IMR-90 (cell line): ENCODE data around the gene KLF13. TPM values are rescaled to one million over a fixed set of nuclear protein-coding genes. Genes with fewer than 3 reads are reported as not detected.

Experiments
- ATAC-seq: fragments of 200-7000 bp; cut with Tn5 transposase; 2 replicates; pipeline ENCODE4 v1.9.1; 2020; ENCODE audit warnings: low read depth, mild to moderate bottlenecking, moderate library complexity
- BruUV-seq: library from RNA; stranded (reverse); fragments of 400-500 nt; replicated peaks from 2 replicates; lab custom pipeline; 2021; lab: Mats Ljungman, UMichigan
- CTCF ChIA-PET: fragments of 300-600 bp; formaldehyde crosslinking; extraction: SDS; loops from one replicate; lab custom pipeline; 2021; ENCODE audit warnings: antibody characterized with exemption; lab: Yijun Ruan, JAX
- POLR2A ChIA-PET: fragments of 300-600 bp; sonication (Branson Sonifier 250); formaldehyde crosslinking; loops from one replicate; lab custom pipeline; 2022; ENCODE audit warnings: antibody characterized with exemption; ENCODE audit not compliant: unreplicated experiment; lab: Charles Lee
- DNase-seq: peaks from one replicate; pipeline ENCODE4 v3.0.0; 2013
- H2AFZ ChIP-seq: replicated peaks from 2 replicates; pipeline ENCODE3; 2013; ENCODE audit warnings: low read length, mild to moderate bottlenecking; ENCODE audit not compliant: poor library complexity
- H2AK5ac ChIP-seq: 2 replicates; pipeline ENCODE4 v1.6.1; 2013; ENCODE audit warnings: low read depth, low read length, inconsistent platforms
- H2AK9ac ChIP-seq: replicated peaks from 2 replicates; pipeline ENCODE3; 2013; ENCODE audit warnings: mild to moderate bottlenecking, low read depth, low read length, moderate library complexity; ENCODE audit not compliant: poor library complexity
- H2BK120ac ChIP-seq: 2 replicates; pipeline ENCODE4 v1.6.1; 2013; ENCODE audit warnings: low read depth, low read length, inconsistent platforms
- H2BK15ac ChIP-seq: 3 replicates; pipeline ENCODE4 v1.6.1; 2013; ENCODE audit warnings: low read depth, low read length, inconsistent platforms
- H2BK20ac ChIP-seq: 2 replicates; pipeline ENCODE4 v1.6.1; 2013; ENCODE audit warnings: low read depth, mild to moderate bottlenecking, inconsistent platforms, low read length, moderate library complexity
- H2BK5ac ChIP-seq: 2 replicates; pipeline ENCODE4 v1.6.1; 2013; ENCODE audit warnings: mild to moderate bottlenecking, low read depth, low read length, inconsistent platforms; ENCODE audit not compliant: poor library complexity, severe bottlenecking
- H3K14ac ChIP-seq: replicated peaks from 2 replicates; pipeline ENCODE4 v1.6.1; 2013; ENCODE audit warnings: low read depth, low read length, inconsistent platforms
- H3K18ac ChIP-seq: 2 replicates; pipeline ENCODE4 v1.6.1; 2013; ENCODE audit warnings: low read depth, low read length, control low read depth
- H3K23ac ChIP-seq: 2 replicates; pipeline ENCODE4 v1.6.1; 2013; ENCODE audit warnings: low read depth, low read length, inconsistent platforms
- H3K27ac ChIP-seq: 2 replicates; pipeline ENCODE4 v1.5.1; 2013; ENCODE audit warnings: mild to moderate bottlenecking, control low read depth, low read length; ENCODE audit not compliant: insufficient read depth
- H3K27me3 ChIP-seq: 2 replicates; pipeline ENCODE4 v1.6.1; 2013; ENCODE audit warnings: low read length; ENCODE audit not compliant: control insufficient read depth, insufficient read depth
- H3K36me3 ChIP-seq: 2 replicates; pipeline ENCODE4 v1.6.1; 2013; ENCODE audit warnings: low read length, mixed read lengths; ENCODE audit not compliant: control insufficient read depth, insufficient read depth
- H3K4ac ChIP-seq: 2 replicates; pipeline ENCODE4 v1.6.1; 2013; ENCODE audit warnings: low read depth, low read length, inconsistent platforms
- H3K4me1 ChIP-seq: 2 replicates; pipeline ENCODE4 v1.6.1; 2013; ENCODE audit warnings: low read length, mixed read lengths; ENCODE audit not compliant: control insufficient read depth, insufficient read depth
- H3K4me2 ChIP-seq: 2 replicates; pipeline ENCODE4 v1.6.1; 2013; ENCODE audit warnings: low read depth, mild to moderate bottlenecking, control low read depth, low read length, moderate library complexity
- H3K4me3 ChIP-seq: 2 replicates; pipeline ENCODE4 v1.5.1; 2013; ENCODE audit warnings: low read depth, mild to moderate bottlenecking, control low read depth, low read length, moderate library complexity; ENCODE audit not compliant: insufficient read depth
- H3K56ac ChIP-seq: 2 replicates; pipeline ENCODE4 v1.6.1; 2013; ENCODE audit warnings: low read length, inconsistent platforms; ENCODE audit not compliant: insufficient read depth; ENCODE audit errors: extremely low read depth
- H3K79me1 ChIP-seq, 2 experiments: 2 replicates each; pipeline ENCODE4 v1.6.1; 2013; ENCODE audit warnings: low read length in 2 of 2, inconsistent platforms in 1 of 2, low read depth in 1 of 2
- H3K9ac ChIP-seq: 2 replicates; pipeline ENCODE4 v1.6.1; 2013; ENCODE audit warnings: low read depth, low read length, control low read depth
- H3K9me1 ChIP-seq: 2 replicates; pipeline ENCODE4 v1.6.1; 2013; ENCODE audit warnings: low read length, inconsistent platforms; ENCODE audit not compliant: insufficient read depth
- H3K9me3 ChIP-seq: 2 replicates; pipeline ENCODE4 v1.6.1; 2013; ENCODE audit warnings: low read length; ENCODE audit not compliant: control insufficient read depth, insufficient read depth
- H4K20me1 ChIP-seq: 2 replicates; pipeline ENCODE4 v1.6.1; 2013; ENCODE audit warnings: low read length, inconsistent platforms; ENCODE audit not compliant: insufficient read depth
- H4K5ac ChIP-seq: 2 replicates; pipeline ENCODE4 v1.6.1; 2013; ENCODE audit warnings: mild to moderate bottlenecking, low read depth, low read length, control low read depth
- H4K8ac ChIP-seq, 2 experiments: 2 replicates each; pipeline ENCODE4 v1.6.1; 2013; ENCODE audit warnings: low read depth in 2 of 2, low read length in 2 of 2, control low read depth in 1 of 2, inconsistent platforms in 1 of 2
- H4K91ac ChIP-seq: 2 replicates; pipeline ENCODE4 v1.6.1; 2013; ENCODE audit warnings: low read depth, low read length, inconsistent platforms; ENCODE audit not compliant: insufficient read depth
- BHLHE40 ChIP-seq: fragments of 150-350 bp; IDR thresholded peaks from 2 replicates; pipeline ENCODE4 v1.6.1; 2016; ENCODE audit warnings: mild to moderate bottlenecking, low read depth, low read length
- CEBPB ChIP-seq: IDR thresholded peaks from 2 replicates; pipeline ENCODE4 v1.6.1; 2012; ENCODE audit warnings: low read depth, low read length, improper control_type of control experiment
- CHD1 ChIP-seq: IDR thresholded peaks from 2 replicates; pipeline ENCODE4 v1.6.1; 2012; ENCODE audit warnings: low read depth, low read length, improper control_type of control experiment
- FOS ChIP-seq: fragments of 150-350 bp; IDR thresholded peaks from 2 replicates; pipeline ENCODE4 v1.6.1; 2016; ENCODE audit warnings: low read depth, low read length
- MAFK ChIP-seq: IDR thresholded peaks from 2 replicates; pipeline ENCODE4 v1.6.1; 2012; ENCODE audit warnings: low read depth, low read length, improper control_type of control experiment
- MAZ ChIP-seq: IDR thresholded peaks from 2 replicates; pipeline ENCODE4 v1.6.1; 2012; ENCODE audit warnings: low read depth, mild to moderate bottlenecking, low read length, improper control_type of control experiment, moderate library complexity, borderline replicate concordance
- MXI1 ChIP-seq: IDR thresholded peaks from 2 replicates; pipeline ENCODE4 v1.6.1; 2012; ENCODE audit warnings: low read depth, mild to moderate bottlenecking, low read length, moderate library complexity, borderline replicate concordance
- NFE2L2 ChIP-seq: fragments of 150-350 bp; IDR thresholded peaks from 2 replicates; pipeline ENCODE4 v1.6.1; 2016; ENCODE audit warnings: low read depth, mild to moderate bottlenecking, low read length
- POLR2A ChIP-seq: IDR thresholded peaks from 2 replicates; pipeline ENCODE4 v1.6.1; 2012; ENCODE audit warnings: mild to moderate bottlenecking, low read depth, low read length
- RAD21 ChIP-seq: IDR thresholded peaks from 2 replicates; pipeline ENCODE4 v1.6.1; 2012; ENCODE audit warnings: low read length, improper control_type of control experiment
- RCOR1 ChIP-seq: IDR thresholded peaks from 2 replicates; pipeline ENCODE4 v1.6.1; 2012; ENCODE audit warnings: mild to moderate bottlenecking, low read length, improper control_type of control experiment; ENCODE audit not compliant: insufficient replicate concordance
- RFX5 ChIP-seq: IDR thresholded peaks from 2 replicates; pipeline ENCODE4 v1.8.0; 2012; ENCODE audit warnings: low read depth, mild to moderate bottlenecking, low read length, moderate library complexity
- SMC3 ChIP-seq: fragments of 150-350 bp; IDR thresholded peaks from 2 replicates; pipeline ENCODE4 v1.6.1; 2016; ENCODE audit warnings: low read depth, mild to moderate bottlenecking, antibody characterized with exemption, low read length, moderate library complexity
- WGBS, 2 experiments: methylation state at CpG; one replicate each; pipeline versions ENCODE4 v1.1.5 to v1.1.7; 2013; ENCODE audit warnings: missing lambda C conversion rate in 2 of 2; ENCODE audit not compliant: insufficient read length in 1 of 2; ENCODE audit errors: extremely low coverage in 2 of 2; 5-methylcytosine and 5-hydroxymethylcytosine counted together
- dilution Hi-C: fragments of 300-500 bp; cut with HindIII; formaldehyde crosslinking; loops from one replicate; pipeline ENCODE4 v1.14.3; 2018; ENCODE audit warnings: low sequenced_read_pairs; ENCODE audit not compliant: unreplicated experiment
- in situ Hi-C: fragments of 300-500 bp; cut with MboI; formaldehyde crosslinking; loops from 3 replicates; pipeline ENCODE4 v1.14.3; 2019; ENCODE audit warnings: low sequenced_read_pairs, inconsistent platforms, mixed read lengths
- intact Hi-C: fragments of 100-400 bp; cut with micrococcal nuclease; formaldehyde crosslinking; loops from 2 replicates; pipeline ENCODE4 v1.10.0; 2022
- polyA plus RNA-seq, 3 experiments: library from polyadenylated mRNA; depleted of rRNA; stranded (reverse); fragments of >200 nt; gene quantifications; 2 replicates each; pipeline ENCODE4 v1.2.3, GENCODE V29; 2012; ENCODE audit warnings: low replicate concordance in 1 of 3
- total RNA-seq: library from RNA; depleted of rRNA; stranded (reverse); fragments of >200 nt; gene quantifications from 2 replicates; pipeline ENCODE4 v1.2.3, GENCODE V29; 2012
- TF ChIP-seq, protein P1 (sequence below): conservative IDR thresholded peaks from 2 replicates; pipeline ENCODE4 v1.5.1; 2012; ENCODE audit warnings: mild to moderate bottlenecking, low read depth, low read length, improper control_type of control experiment
- TF ChIP-seq, protein P2 (sequence below): fragments of 150-350 bp; IDR thresholded peaks from 2 replicates; pipeline ENCODE4 v1.6.1; 2017; ENCODE audit warnings: mild to moderate bottlenecking, antibody characterized with exemption, low read length, low read depth
- TF ChIP-seq, protein P3 (sequence below): fragments of 150-350 bp; IDR thresholded peaks from 2 replicates; pipeline ENCODE4 v1.6.1; 2016; ENCODE audit warnings: low read depth, mild to moderate bottlenecking, low read length, moderate library complexity, borderline replicate concordance

The KLF13 gene
- total and polyA plus RNA-seq, 2 of the 4 experiments (the other 2 are of a cell fraction): 9.5 to 10.6 TPM

DNA sequence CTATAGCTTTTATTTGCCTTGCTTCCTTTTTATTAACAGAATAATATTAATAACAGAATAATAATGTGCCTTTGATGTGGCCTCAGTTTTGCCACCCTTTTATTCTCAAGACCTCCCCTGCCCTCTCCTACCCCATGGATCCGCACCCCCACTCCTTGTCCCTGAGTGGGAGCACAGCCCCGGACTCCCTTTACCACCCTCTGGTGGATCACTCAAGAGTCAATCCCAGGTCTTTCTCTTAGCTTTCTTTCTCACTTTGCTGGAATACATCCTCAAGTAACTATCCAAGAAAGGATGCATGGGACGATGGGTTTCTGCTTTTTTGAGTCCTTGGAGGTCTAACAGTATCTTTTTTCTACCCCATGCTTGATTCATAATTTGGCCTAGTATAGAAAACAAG is 63.4 kb downstream of the KLF13 start:
- POLR2A ChIA-PET: no interaction called here
- H2BK20ac ChIP-seq: no peak overlapping the region
- H3K14ac ChIP-seq: no peak overlapping the region
- no peaks in the 10 kb centered on the region; the same call in 1 of the 2 replicates for H3K9me3 ChIP-seq
- no peak for TF ChIP-seq RCOR1
- TF ChIP-seq MAZ: no peak
- TF ChIP-seq CHD1: no peak
- TF ChIP-seq CEBPB: no peak
- TF ChIP-seq FOS: no peak
- TF ChIP-seq POLR2A: no peak
- TF ChIP-seq SMC3: no peak
- TF ChIP-seq MAFK: no peak
- TF ChIP-seq MXI1: no peak
- TF ChIP-seq, protein P1, sequence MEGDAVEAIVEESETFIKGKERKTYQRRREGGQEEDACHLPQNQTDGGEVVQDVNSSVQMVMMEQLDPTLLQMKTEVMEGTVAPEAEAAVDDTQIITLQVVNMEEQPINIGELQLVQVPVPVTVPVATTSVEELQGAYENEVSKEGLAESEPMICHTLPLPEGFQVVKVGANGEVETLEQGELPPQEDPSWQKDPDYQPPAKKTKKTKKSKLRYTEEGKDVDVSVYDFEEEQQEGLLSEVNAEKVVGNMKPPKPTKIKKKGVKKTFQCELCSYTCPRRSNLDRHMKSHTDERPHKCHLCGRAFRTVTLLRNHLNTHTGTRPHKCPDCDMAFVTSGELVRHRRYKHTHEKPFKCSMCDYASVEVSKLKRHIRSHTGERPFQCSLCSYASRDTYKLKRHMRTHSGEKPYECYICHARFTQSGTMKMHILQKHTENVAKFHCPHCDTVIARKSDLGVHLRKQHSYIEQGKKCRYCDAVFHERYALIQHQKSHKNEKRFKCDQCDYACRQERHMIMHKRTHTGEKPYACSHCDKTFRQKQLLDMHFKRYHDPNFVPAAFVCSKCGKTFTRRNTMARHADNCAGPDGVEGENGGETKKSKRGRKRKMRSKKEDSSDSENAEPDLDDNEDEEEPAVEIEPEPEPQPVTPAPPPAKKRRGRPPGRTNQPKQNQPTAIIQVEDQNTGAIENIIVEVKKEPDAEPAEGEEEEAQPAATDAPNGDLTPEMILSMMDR: no peak
- TF ChIP-seq, protein P2, sequence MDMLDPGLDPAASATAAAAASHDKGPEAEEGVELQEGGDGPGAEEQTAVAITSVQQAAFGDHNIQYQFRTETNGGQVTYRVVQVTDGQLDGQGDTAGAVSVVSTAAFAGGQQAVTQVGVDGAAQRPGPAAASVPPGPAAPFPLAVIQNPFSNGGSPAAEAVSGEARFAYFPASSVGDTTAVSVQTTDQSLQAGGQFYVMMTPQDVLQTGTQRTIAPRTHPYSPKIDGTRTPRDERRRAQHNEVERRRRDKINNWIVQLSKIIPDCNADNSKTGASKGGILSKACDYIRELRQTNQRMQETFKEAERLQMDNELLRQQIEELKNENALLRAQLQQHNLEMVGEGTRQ: no peak
- TF ChIP-seq NFE2L2: no peak
- TF ChIP-seq, protein P3, sequence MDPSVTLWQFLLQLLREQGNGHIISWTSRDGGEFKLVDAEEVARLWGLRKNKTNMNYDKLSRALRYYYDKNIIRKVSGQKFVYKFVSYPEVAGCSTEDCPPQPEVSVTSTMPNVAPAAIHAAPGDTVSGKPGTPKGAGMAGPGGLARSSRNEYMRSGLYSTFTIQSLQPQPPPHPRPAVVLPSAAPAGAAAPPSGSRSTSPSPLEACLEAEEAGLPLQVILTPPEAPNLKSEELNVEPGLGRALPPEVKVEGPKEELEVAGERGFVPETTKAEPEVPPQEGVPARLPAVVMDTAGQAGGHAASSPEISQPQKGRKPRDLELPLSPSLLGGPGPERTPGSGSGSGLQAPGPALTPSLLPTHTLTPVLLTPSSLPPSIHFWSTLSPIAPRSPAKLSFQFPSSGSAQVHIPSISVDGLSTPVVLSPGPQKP: no peak
- no peak for TF ChIP-seq RFX5
- TF ChIP-seq RAD21: no peak
- TF ChIP-seq BHLHE40: no peak
- H2AFZ ChIP-seq: no peak overlapping the region
- no peak overlapping the region for H3K23ac ChIP-seq
- H3K4ac ChIP-seq: no peak overlapping the region
- intact Hi-C loops: loop anchor here (2.0 kb wide), 1 partner anchor 63 kb away; the partner anchor contains the start of gene KLF13
- CTCF ChIA-PET: interaction anchor here (1.7 kb wide), 1 partner anchor 45 kb away, joined by 4 read pairs; no protein-coding TSS in a partner anchor
- dilution Hi-C loops: no loop called here
- no peak overlapping the region for H4K91ac ChIP-seq
- H4K20me1 ChIP-seq: 0 out of 2 replicates have a peak, but pooled peaks cover 5% of the 10 kb centered on the region
- H3K36me3 ChIP-seq: no peaks in the 10 kb centered on the region
- no peak overlapping the region for H3K27ac ChIP-seq
- ATAC-seq: no peak
- no CpG with 5 or more reads among the region's 3 CpGs for WGBS, 2 experiments
- no peak overlapping the region for H2AK9ac ChIP-seq
- H3K79me1 ChIP-seq: no peaks in the 10 kb centered on the region
- no peak overlapping the region for H3K18ac ChIP-seq
- H2AK5ac ChIP-seq: no peak overlapping the region
- DNase-seq: no peak
- BruUV-seq: no TSS peak
- no peak overlapping the region for H3K4me2 ChIP-seq
- no peak overlapping the region for H2BK15ac ChIP-seq
- H3K4me1 ChIP-seq: peaks cover 6% of the 10 kb centered on the region
- no peak overlapping the region for H2BK120ac ChIP-seq
- in situ Hi-C loops: no loop called here
- H2BK5ac ChIP-seq: no peak overlapping the region
- no peak overlapping the region for H3K4me3 ChIP-seq
- no peak overlapping the region for H4K5ac ChIP-seq
- no peak overlapping the region for H4K8ac ChIP-seq
- no peak overlapping the region for H3K9ac ChIP-seq
- no peak overlapping the region for H3K56ac ChIP-seq
- no peaks in the 10 kb centered on the region for H3K27me3 ChIP-seq
- H3K9me1 ChIP-seq: peaks cover 6% of the 10 kb centered on the region; the same call in 1 of the 2 replicates
